Activated CD8-positive, alpha-beta T cell treated with anti-CD3 and anti-CD28 coated beads, Interleukin-2, amount 10 ng/mL, durations not matched to agents 7 days and 5 days (primary cell): ENCODE measurements around the gene SLC39A11. TPM values are rescaled to one million over a fixed set of nuclear protein-coding genes. Genes with fewer than 3 reads are reported as not detected.
A peak's percentile ranks its signal among the peaks of the same experiment; 100 is the strongest.
"Not testable (repeated sequence)": the region's sequence is repeated elsewhere in the genome, so short reads cannot be mapped to it uniquely, and the experiment has no call there.

Experiments used
- ATAC-seq: fragments of 150-1000 bp; cut with Tn5 transposase; one replicate; pipeline ENCODE4 v1.10.0; 2021; ENCODE audit warnings: moderate library complexity
- CTCF ChIA-PET: fragments of 350-600 bp; sonication (Branson Sonifier 250); formaldehyde crosslinking; loops from one replicate; lab custom pipeline; 2021; ENCODE audit warnings: antibody characterized with exemption; lab: Charles Lee
- POLR2A ChIA-PET: fragments of 350-600 bp; sonication (Branson Sonifier 250); formaldehyde crosslinking; loops from one replicate; lab custom pipeline; 2021; ENCODE audit warnings: antibody characterized with exemption; lab: Charles Lee
- DNase-seq: peaks from one replicate; pipeline ENCODE4 v3.0.0-alpha.2; 2020
- H3K27ac Mint-ChIP-seq: one replicate; pipeline ENCODE4 v1.8.0; 2021; ENCODE audit warnings: mild to moderate bottlenecking, mixed read lengths
- H3K27me3 Mint-ChIP-seq: one replicate; pipeline ENCODE4 v1.8.0; 2021; ENCODE audit warnings: low read depth, mixed read lengths
- H3K36me3 Mint-ChIP-seq: one replicate; pipeline ENCODE4 v1.8.0; 2021; ENCODE audit warnings: low read depth, mixed read lengths
- H3K4me1 Mint-ChIP-seq: one replicate; pipeline ENCODE4 v1.8.0; 2021; ENCODE audit warnings: low read depth, mixed read lengths
- H3K4me3 Mint-ChIP-seq: one replicate; pipeline ENCODE4 v1.8.0; 2021; ENCODE audit warnings: mild to moderate bottlenecking, mixed read lengths
- H3K9me3 Mint-ChIP-seq: one replicate; pipeline ENCODE4 v1.8.0; 2022; ENCODE audit warnings: mixed read lengths; ENCODE audit not compliant: insufficient read depth
- total RNA-seq, 2 experiments: library from RNA; stranded (reverse); gene quantifications; one replicate each; pipeline ENCODE4 v1.2.3, GENCODE V29; 2021

The SLC39A11 gene
- total RNA-seq, 2 experiments from 2014 or later = 20.2 to 20.5 TPM

DNA sequence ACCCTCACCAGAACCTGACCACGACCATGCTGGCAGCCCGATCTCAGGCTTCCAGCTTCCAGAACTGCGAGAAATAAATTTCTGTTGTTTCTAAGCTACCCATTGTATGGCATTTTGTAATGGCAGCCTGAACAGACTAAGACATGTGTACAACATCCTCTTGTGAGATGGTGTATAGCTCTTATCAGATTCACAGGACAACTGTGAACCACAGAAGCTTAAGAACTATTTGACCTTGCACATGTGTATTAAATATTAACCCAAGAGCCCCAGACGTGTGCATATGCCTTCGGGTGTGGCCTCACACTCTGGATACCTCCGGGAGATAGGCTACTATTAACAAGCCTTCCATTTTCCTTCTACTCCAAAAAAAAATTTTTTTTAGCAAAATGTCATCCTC lies 248.9 kb downstream of the SLC39A11 start:
- Mint-ChIP-seq H3K27ac (no peak overlapping the region), H3K4me1 (no peaks in the 10 kb centered on the region), H3K4me3 (no peak overlapping the region), H3K9me3 (no peaks in the 10 kb centered on the region), H3K36me3 (peaks cover 3% of the 10 kb centered on the region), H3K27me3 (no peaks in the 10 kb centered on the region)
- POLR2A ChIA-PET = no interaction called here
- CTCF ChIA-PET = no interaction called here
- DNase-seq (no peak), ATAC-seq (no peak)

DNA sequence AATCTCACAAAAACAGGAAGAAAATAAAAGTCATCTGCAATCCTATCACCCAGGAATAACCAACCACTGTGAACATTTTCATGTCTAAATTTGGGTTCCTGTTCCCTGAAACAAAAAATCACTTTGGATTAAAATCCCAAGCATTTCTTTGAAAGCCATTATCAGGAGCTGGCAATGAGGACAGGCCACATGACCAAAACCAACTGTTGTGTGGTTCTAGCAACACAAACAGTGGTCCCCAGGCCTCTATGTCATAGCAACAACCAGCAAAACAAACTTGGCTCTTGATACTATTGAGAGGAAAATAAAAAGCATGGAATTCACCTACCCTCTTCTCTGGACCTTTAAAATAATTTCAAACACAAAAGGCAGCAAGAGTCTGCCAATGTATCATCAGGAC lies 252.5 kb downstream of the SLC39A11 start:
- no peaks in the 10 kb centered on the region for H3K4me1 Mint-ChIP-seq
- no peak for ATAC-seq
- H3K27ac Mint-ChIP-seq = no peak overlapping the region
- H3K27me3 Mint-ChIP-seq = no peaks in the 10 kb centered on the region
- H3K36me3 Mint-ChIP-seq = peaks cover 6% of the 10 kb centered on the region
- no peak for DNase-seq
- ChIA-PET POLR2A (no interaction called here), CTCF (no interaction called here)
- H3K9me3 Mint-ChIP-seq = no peaks in the 10 kb centered on the region
- H3K4me3 Mint-ChIP-seq = no peak overlapping the region

DNA sequence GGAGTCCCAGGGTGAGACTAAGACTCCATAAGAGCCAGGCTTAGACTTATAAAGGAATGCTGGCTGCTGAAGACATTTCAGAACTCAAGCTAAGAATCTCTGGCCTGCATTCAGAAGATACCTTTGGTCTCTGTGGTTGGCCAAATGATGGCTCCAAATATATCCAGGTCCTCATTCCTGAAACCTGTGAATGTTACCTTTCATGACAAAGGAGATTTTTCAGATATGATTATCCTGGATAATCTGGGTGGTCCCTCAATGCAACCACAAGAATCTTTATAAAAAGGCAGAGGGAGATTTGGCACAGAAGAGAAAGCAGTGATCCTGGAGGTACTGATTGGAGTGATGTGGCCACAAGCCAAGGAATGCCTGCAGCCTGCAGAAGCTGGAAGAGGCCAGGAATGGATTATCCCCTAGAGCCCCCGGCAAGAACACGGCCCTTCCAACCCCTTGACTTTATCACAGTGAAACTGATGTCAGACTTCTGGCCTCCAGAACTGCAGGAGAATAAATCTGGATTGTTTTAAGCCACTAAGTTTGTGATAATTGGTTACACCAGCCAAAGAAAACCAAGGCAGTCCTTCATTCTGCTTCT lies 253.3 kb downstream of the SLC39A11 start:
- ATAC-seq = no peak
- POLR2A ChIA-PET = no interaction called here

DNA sequence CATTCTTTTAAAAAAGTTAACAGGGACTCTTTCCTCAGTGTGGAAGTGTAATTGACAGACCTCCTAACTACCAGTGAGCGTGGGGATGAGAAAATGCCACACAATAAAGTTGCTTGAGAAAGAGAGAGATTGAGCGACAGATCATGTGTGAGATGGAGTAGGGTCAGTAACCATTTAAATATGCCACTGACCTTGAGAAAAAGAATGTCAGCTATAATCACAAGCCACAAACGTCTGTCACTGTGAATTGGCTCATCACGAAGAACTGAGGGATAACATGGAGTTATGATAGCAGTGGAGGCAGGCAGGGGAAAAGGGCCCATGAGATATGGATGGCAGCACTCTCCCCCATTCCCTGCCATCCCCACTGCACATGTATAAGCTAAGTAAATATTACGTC lies 253.9 kb downstream of the SLC39A11 start:
- Mint-ChIP-seq H3K36me3 (peaks cover 6% of the 10 kb centered on the region), H3K9me3 (no peaks in the 10 kb centered on the region), H3K4me1 (no peaks in the 10 kb centered on the region), H3K4me3 (no peak overlapping the region), H3K27ac (no peak overlapping the region), H3K27me3 (no peaks in the 10 kb centered on the region)
- POLR2A ChIA-PET = interaction anchor here (0.7 kb wide), 1 partner anchor 457 kb away, joined by 4 read pairs; no protein-coding TSS in a partner anchor
- DNase-seq = no peak
- no peak for ATAC-seq
- CTCF ChIA-PET = interaction anchor here (0.9 kb wide), 1 partner anchor 23 kb away, joined by 3 read pairs; no protein-coding TSS in a partner anchor

More for the DNA sequence above, 253.3 kb downstream of the SLC39A11 start:
- Mint-ChIP-seq H3K27me3 (no peaks in the 10 kb centered on the region), H3K36me3 (peaks cover 6% of the 10 kb centered on the region), H3K9me3 (no peaks in the 10 kb centered on the region), H3K4me1 (no peaks in the 10 kb centered on the region), H3K4me3 (no peak overlapping the region), H3K27ac (no peak overlapping the region)
- DNase-seq = no peak
- CTCF ChIA-PET = interaction anchor here (0.9 kb wide), 1 partner anchor 24 kb away, joined by 3 read pairs; no protein-coding TSS in a partner anchor

DNA sequence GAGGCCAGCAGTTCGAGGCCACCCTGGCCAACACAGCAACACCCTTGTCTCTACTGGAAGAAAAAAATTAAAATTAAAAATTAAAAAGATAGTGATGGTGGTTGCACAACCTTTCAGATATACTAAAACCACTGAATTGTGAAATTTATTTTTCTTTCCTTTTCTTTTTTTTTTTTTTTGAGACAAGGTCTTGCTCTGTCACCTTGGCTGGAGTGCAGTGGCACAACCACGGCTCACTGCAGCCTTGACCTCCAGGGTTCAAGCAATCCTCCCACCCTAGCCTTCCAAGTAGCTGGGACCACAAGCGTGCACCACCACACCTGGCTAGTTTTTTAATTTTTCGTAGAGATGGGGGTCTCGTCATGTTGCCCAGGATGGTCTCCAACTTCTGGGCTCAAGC lies 254.4 kb downstream of the SLC39A11 start:
- Mint-ChIP-seq H3K27me3 (no peaks in the 10 kb centered on the region), H3K27ac (no peak overlapping the region), H3K4me3 (no peak overlapping the region), H3K4me1 (no peaks in the 10 kb centered on the region), H3K36me3 (peaks cover 6% of the 10 kb centered on the region), H3K9me3 (no peaks in the 10 kb centered on the region)
- ATAC-seq (no peak), DNase-seq (no peak)
- POLR2A ChIA-PET = interaction anchor here (0.7 kb wide), 1 partner anchor 457 kb away, joined by 4 read pairs; no protein-coding TSS in a partner anchor
- CTCF ChIA-PET = no interaction called here

DNA sequence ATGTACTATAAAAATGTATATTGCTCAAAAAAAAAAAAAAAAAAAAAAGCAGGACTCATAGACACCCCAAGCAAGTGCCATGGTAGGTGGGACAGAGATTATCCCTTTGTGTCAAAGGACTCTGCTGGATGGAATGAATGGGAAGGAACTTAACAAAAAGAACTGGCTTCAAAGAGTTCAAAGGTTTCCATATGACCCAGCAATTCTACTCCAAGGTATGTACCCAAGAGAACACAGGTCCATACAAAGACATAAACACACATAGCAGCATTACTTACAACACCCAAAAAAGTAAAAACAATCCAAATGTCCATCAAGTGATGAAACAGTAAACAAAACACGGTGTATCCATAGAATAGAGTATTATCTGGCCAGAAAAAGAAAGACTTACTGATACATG lies 255.2 kb downstream of the SLC39A11 start:
- ATAC-seq (no peak), DNase-seq (no peak)
- ChIA-PET POLR2A (no interaction called here), CTCF (interaction anchor here (1.6 kb wide), 1 partner anchor 112 kb away, joined by 3 read pairs; no protein-coding TSS in a partner anchor)
- Mint-ChIP-seq H3K27ac (no peak overlapping the region), H3K4me1 (no peaks in the 10 kb centered on the region), H3K9me3 (no peaks in the 10 kb centered on the region), H3K36me3 (peaks cover 6% of the 10 kb centered on the region), H3K27me3 (no peaks in the 10 kb centered on the region), H3K4me3 (no peak overlapping the region)

DNA sequence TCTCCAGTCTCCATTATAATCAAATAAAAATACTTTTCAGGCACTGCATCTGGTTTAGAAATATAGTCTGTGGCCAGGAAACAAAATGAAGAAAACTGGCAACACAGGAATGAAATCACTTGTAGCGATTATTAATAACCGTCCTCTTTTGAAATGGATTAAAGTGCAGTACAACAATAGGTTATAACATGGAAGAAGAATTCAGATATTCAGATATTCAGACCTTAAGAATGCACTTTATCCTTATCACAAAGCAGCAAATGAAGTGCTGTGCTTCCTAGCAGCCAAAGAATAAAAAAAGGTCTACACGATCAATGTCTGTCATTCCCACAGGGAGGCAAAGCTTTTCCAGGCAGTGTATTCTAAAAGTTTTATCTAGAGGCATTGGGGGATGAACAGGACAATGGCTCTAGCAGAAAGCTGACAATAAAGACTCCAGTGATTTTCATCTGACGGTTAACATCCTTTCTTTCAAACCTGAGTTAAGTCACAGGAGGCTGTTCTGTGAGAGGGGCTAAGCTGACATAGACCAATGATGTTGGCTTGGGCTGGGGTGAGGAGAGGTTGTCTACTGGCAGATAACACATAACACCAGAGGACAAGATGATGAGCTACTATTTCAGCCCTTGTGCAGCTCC lies 259.2 kb downstream of the SLC39A11 start:
- peaks cover 4% of the 10 kb centered on the region for H3K36me3 Mint-ChIP-seq
- DNase-seq = no peak
- H3K27ac Mint-ChIP-seq = peak overlapping the region; percentile 35
- no peak for ATAC-seq
- H3K9me3 Mint-ChIP-seq = no peaks in the 10 kb centered on the region
- no peaks in the 10 kb centered on the region for H3K27me3 Mint-ChIP-seq
- H3K4me3 Mint-ChIP-seq = no peak overlapping the region
- no peaks in the 10 kb centered on the region for H3K4me1 Mint-ChIP-seq
- POLR2A ChIA-PET = interaction anchor here (0.6 kb wide), 1 partner anchor 114 kb away, joined by 6 read pairs; no protein-coding TSS in a partner anchor
- CTCF ChIA-PET = interaction anchor here (0.9 to 1.2 kb wide), 2 partner anchors 105 to 276 kb away, joined by 3 read pairs; no protein-coding TSS in a partner anchor

DNA sequence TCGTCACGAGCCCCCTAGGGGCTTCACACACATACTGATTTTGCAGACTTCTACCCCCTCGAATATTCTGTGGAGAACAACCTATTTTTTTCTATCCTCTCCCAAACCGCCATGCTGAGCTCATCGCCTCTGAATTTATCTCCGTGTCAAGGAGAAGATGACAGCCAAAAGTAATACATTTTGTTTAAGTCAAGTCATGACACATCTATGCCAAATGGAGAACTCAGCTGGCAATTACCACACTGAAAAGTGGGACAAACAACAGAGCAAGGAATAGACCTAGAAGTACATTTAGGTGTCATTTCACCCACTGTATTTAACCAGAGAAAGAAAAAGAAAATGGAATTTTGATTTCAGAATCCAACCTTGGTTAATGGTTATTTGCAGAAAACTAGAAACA lies 260.2 kb downstream of the SLC39A11 start:
- CTCF ChIA-PET = interaction anchor here (1.5 kb wide), 1 partner anchor 107 kb away, joined by 3 read pairs; no protein-coding TSS in a partner anchor
- H3K36me3 Mint-ChIP-seq = peaks cover 3% of the 10 kb centered on the region
- POLR2A ChIA-PET = no interaction called here
- DNase-seq (no peak), ATAC-seq (no peak)
- no peak overlapping the region for H3K27ac Mint-ChIP-seq
- H3K9me3 Mint-ChIP-seq = peaks cover under 1% of the 10 kb centered on the region
- H3K27me3 Mint-ChIP-seq = no peaks in the 10 kb centered on the region
- no peak overlapping the region for H3K4me3 Mint-ChIP-seq
- no peaks in the 10 kb centered on the region for H3K4me1 Mint-ChIP-seq

DNA sequence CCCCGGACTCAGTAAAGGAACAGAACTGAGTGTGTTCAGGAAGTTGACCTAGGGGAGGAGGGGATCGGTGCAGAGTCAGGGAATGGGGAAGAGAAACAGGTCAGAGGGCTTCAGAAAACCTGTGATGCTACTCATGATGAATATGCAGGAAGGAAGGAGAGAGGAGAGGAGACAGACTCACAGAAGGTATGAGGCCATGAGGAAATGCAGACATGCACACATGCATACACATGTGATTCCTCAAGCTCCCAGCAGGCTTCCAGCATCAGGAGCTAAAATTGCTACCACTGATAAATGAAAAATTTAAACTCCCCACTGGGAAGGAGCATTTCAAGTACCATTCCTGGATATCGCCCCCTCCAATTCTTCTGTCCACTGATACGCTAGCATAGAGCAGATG lies 262.6 kb downstream of the SLC39A11 start:
- CTCF ChIA-PET = interaction anchor here (0.6 kb wide), 1 partner anchor 716 kb away, joined by 3 read pairs; no protein-coding TSS in a partner anchor
- POLR2A ChIA-PET = no interaction called here
- Mint-ChIP-seq H3K27ac (no peak overlapping the region), H3K4me1 (no peaks in the 10 kb centered on the region), H3K9me3 (peaks cover 17% of the 10 kb centered on the region), H3K36me3 (peaks cover 15% of the 10 kb centered on the region), H3K27me3 (no peaks in the 10 kb centered on the region), H3K4me3 (no peak overlapping the region)
- DNase-seq (no peak), ATAC-seq (no peak)

DNA sequence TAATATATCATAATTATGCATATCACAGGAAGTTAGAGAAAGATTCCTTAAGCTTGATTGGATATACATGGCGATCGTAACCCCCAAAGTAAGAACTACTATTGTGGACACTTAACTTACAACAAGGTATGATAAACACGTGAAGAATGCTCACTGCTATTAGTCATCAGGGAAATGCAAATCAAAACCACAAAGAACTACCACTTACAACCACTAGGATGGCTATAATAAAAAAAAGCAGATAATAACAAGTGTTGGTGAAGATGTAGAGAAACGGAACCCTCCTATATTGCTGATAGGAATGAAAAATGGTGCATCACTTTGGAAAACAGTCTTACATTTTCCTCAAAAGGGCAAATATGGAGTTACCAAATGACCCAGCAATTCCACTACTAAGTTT lies 265.9 kb downstream of the SLC39A11 start:
- ATAC-seq (no peak), DNase-seq (no peak)
- ChIA-PET POLR2A (no interaction called here), CTCF (no interaction called here)
- Mint-ChIP-seq H3K9me3 (peaks cover 26% of the 10 kb centered on the region), H3K4me3 (no peak overlapping the region), H3K4me1 (peaks cover 16% of the 10 kb centered on the region), H3K36me3 (peaks cover 29% of the 10 kb centered on the region), H3K27ac (no peak overlapping the region), H3K27me3 (no peaks in the 10 kb centered on the region)

DNA sequence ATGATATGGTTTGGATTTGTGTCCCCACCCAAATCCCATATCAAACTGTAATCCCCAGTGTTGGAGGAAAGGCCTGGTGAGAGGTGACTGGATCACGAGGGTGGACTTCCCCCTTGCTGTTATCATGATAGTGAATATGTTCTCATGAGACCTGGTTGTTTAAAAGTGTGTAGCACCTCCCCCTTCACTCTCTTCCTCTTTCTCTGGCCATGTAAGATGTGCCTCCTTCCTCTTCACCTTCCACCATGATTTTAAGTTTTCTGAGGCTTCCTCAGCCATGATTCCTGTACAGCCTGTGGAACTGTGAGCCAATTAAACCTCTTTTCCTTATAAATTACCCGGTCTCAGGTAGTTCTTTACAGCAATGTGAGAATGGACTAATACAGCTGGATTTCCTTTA lies 266.4 kb downstream of the SLC39A11 start:
- CTCF ChIA-PET = not testable (repeated sequence)
- peaks cover 29% of the 10 kb centered on the region for H3K36me3 Mint-ChIP-seq

DNA sequence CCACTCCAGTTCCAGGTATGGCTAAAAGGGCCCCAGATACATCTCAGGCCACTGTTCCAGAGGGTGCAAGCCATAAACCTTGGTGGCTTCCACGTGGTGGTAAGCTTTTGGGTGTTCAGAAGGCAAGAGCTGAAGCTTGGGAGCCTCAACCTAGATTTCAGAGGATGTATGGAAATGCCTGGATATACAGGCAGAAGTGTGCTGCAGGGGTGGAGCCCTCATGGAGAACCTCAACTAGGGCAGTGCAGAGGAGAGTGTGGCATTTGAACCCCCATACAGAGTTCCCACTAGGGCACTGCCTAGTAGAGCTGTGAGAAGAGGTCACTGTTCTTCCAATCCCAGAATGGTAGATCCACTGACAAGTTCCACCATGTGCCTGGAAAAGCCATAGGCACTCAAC lies 267.3 kb downstream of the SLC39A11 start:
- Mint-ChIP-seq H3K4me1 (peaks cover 16% of the 10 kb centered on the region), H3K4me3 (no peak overlapping the region), H3K36me3 (peaks cover 29% of the 10 kb centered on the region), H3K9me3 (peaks cover 26% of the 10 kb centered on the region), H3K27me3 (no peaks in the 10 kb centered on the region), H3K27ac (no peak overlapping the region)
- ATAC-seq (no peak), DNase-seq (no peak)
- POLR2A ChIA-PET = no interaction called here
- CTCF ChIA-PET = no interaction called here

More for the DNA sequence above, 266.4 kb downstream of the SLC39A11 start:
- H3K9me3 Mint-ChIP-seq = peaks cover 26% of the 10 kb centered on the region
- H3K4me1 Mint-ChIP-seq = peaks cover 16% of the 10 kb centered on the region
- POLR2A ChIA-PET, ATAC-seq, H3K27ac Mint-ChIP-seq, H3K4me3 Mint-ChIP-seq, DNase-seq, H3K27me3 Mint-ChIP-seq: not testable (repeated sequence)
